ENCODE results near the gene AK4.

The AK4 gene

DNA sequence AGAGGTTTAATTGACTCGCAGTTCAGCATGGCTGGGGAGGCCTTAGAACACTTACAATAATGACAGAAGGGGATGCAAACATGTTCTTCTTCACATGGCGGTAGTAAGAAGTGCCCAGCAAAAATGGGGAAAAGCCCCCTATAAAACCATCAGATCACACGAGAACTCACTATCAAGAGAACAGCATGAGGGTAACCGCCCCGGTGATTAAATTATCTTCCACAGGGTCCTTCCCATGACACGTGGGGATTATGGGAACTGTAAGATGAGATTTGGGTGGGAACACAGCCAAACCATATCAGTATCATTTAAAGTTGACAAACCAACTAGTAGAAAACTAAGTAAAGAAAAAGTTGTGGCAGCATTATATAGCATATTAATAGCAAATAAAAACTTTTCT lies 90.0 kb downstream of the AK4 start:
- H3K4me3 ChIP-seq (ENCODE audit: low read depth in 1 of 2, low read length in 2 of 2): no peak overlapping the region

DNA sequence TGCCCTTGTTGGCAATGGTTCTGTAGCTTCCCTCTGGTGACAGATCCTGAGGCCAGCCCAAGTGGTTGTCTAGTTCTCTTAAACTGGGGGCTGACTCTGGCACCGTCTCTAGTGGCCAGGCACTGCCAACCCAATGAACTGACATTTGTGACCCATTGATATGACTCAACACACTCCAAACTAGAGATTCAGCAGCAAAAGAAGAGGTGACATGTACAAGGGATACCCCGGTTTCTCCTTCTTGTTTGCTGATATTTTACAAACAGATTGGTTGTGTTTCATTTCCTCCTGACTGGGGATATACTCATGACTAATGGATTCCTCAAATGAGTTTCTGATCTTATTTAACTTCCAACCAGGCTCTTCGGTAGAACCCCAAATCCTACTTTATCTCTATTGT lies 95.5 kb downstream of the AK4 start:
- no peaks in the 10 kb centered on the region for H3K27me3 ChIP-seq (ENCODE audit: control insufficient read depth in 1 of 2, insufficient read depth in 2 of 2, low read length in 2 of 2)
- no peaks in the 10 kb centered on the region for H3K36me3 ChIP-seq (ENCODE audit: insufficient read depth, low read length)
- H3K9ac ChIP-seq (ENCODE audit: low read length): no peak overlapping the region
- no peaks in the 10 kb centered on the region for H3K4me1 ChIP-seq (ENCODE audit: insufficient read depth, low read length)
- H3K4me3 ChIP-seq (ENCODE audit: low read depth in 1 of 2, low read length in 2 of 2): no peak overlapping the region
- no peaks in the 10 kb centered on the region for H3K9me3 ChIP-seq (ENCODE audit: low read length)
- no peak overlapping the region for H3K27ac ChIP-seq (ENCODE audit: low read depth, low read length)

More for the DNA sequence above, 90.0 kb downstream of the AK4 start:
- no peaks in the 10 kb centered on the region for H3K36me3 ChIP-seq (ENCODE audit: insufficient read depth, low read length)
- no peak overlapping the region for H3K27ac ChIP-seq (ENCODE audit: low read depth, low read length)
- H3K4me1 ChIP-seq (ENCODE audit: insufficient read depth, low read length): no peaks in the 10 kb centered on the region
- no peaks in the 10 kb centered on the region for H3K9me3 ChIP-seq (ENCODE audit: low read length)
- no peak overlapping the region for H3K9ac ChIP-seq (ENCODE audit: low read length)
- no peaks in the 10 kb centered on the region for H3K27me3 ChIP-seq (ENCODE audit: control insufficient read depth in 1 of 2, insufficient read depth in 2 of 2, low read length in 2 of 2)

DNA sequence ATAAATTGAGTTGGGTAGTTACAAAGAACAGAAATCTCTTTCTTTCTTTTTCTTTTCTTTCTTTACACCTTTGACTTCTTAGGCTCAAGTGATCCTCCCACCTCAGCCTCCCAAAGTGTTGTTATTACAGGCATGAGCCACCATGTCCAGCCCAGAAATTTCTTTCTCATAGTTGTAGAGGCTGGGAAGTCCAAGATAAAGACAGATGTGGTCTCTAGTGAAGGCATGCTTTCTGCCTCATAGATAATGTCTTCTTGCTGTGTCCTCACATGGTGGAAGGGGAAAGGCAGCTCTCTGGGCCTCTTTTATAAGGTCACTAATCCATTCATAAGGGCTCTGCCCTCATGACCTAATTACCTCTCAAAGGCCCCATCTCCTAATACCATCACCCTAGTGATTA lies 97.3 kb downstream of the AK4 start:
- Histone ChIP-seq H3K4me3 (ENCODE audit: low read depth in 1 of 2, low read length in 2 of 2) (no peak overlapping the region), H3K4me1 (ENCODE audit: insufficient read depth, low read length) (no peaks in the 10 kb centered on the region), H3K36me3 (ENCODE audit: insufficient read depth, low read length) (no peaks in the 10 kb centered on the region), H3K9me3 (ENCODE audit: low read length) (no peaks in the 10 kb centered on the region), H3K27me3 (ENCODE audit: control insufficient read depth in 1 of 2, insufficient read depth in 2 of 2, low read length in 2 of 2) (no peaks in the 10 kb centered on the region), H3K9ac (ENCODE audit: low read length) (no peak overlapping the region), H3K27ac (ENCODE audit: low read depth, low read length) (no peak overlapping the region)

DNA sequence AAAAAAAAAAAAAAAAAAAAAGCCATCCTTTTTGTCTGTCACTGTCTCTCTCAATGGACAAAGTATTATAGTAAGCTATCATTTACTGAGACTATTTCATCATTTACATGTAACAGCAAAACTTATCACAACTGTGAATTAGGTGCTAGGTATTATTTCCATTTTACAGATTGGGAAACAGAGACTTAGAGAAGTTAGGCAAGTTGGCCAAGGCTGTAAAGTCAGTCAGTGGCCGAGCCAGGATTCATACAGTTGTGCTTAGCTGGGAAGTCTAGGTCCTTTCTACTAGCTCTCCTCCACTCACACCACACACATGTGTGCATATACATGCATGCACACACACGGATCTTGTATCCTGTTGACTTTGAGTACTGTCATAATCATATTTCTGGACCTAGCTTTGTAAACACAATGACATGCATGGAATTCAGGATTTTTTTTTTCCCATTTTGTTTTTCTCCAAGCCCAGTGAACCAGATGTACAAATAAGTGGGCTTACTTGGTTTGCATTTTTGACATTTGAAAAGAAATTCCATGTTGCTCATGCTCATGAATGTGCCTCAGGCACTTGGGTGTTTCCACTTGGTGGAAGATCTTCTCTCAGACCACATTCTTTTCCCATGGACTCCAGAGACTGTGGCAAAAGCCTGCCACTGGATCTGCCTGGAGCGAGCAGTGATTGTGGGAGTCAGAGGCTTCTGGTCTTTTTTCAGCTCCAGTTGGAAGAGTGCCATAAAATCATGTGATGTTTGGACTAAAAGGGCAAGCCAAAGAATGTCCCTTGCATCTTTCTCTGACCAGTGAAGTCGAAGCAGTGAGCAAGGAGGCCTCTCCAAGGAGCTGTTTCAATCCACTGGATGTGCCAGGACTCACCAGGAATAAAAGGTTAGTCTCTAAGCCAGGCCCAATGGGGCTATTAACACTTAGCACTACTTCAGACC lies 99.7 kb downstream of the AK4 start:
- H3K9ac ChIP-seq (ENCODE audit: low read length): no peak overlapping the region
- no peaks in the 10 kb centered on the region for H3K4me1 ChIP-seq (ENCODE audit: insufficient read depth, low read length)

GRCh38 chr1:65250826-65251225 lies 102.8 kb downstream of the AK4 start:
- peaks cover 16% of the 10 kb centered on the region for H3K4me1 ChIP-seq (ENCODE audit: insufficient read depth, low read length)
- H3K9me3 ChIP-seq (ENCODE audit: low read length): no peaks in the 10 kb centered on the region
- H3K4me3 ChIP-seq (ENCODE audit: low read depth in 1 of 2, low read length in 2 of 2): no peak overlapping the region
- H3K27me3 ChIP-seq (ENCODE audit: control insufficient read depth in 1 of 2, insufficient read depth in 2 of 2, low read length in 2 of 2): no peaks in the 10 kb centered on the region
- no peak overlapping the region for H3K9ac ChIP-seq (ENCODE audit: low read length)
- no peaks in the 10 kb centered on the region for H3K36me3 ChIP-seq (ENCODE audit: insufficient read depth, low read length)
- H3K27ac ChIP-seq (ENCODE audit: low read depth, low read length): no peak overlapping the region

More for the DNA sequence above, 99.7 kb downstream of the AK4 start:
- no peak overlapping the region for H3K27ac ChIP-seq (ENCODE audit: low read depth, low read length)
- H3K9me3 ChIP-seq (ENCODE audit: low read length): no peaks in the 10 kb centered on the region
- H3K36me3 ChIP-seq (ENCODE audit: insufficient read depth, low read length): no peaks in the 10 kb centered on the region
- H3K27me3 ChIP-seq (ENCODE audit: control insufficient read depth in 1 of 2, insufficient read depth in 2 of 2, low read length in 2 of 2): no peaks in the 10 kb centered on the region
- no peak overlapping the region for H3K4me3 ChIP-seq (ENCODE audit: low read depth in 1 of 2, low read length in 2 of 2)

DNA sequence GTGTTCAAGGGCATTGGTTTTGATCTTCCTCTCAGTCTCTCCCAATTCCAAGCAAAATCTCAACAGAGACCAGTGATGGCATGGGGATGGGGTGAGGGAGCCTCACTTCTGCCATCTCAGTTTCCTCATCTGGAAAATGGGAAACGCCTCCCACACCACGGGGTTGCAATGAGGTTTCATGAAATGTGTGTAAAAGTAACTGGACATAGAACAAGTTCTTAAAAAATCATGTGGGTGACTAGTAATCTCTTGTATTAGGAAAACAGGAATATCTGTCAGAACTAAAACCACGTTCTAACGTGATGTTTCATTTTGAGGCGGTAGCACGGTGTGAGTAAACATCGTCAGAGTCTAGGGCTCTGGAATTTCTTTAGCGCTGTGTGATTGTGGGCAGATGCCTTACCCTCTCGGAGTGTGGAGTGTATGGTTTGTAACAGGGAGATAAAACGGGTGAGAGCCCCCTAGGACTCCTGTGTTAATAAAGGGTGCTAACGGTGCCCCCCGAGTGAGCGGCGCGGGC lies 105.9 kb downstream of the AK4 start:
- peak overlapping the region; percentile 31 to 55 for H3K4me3 ChIP-seq (ENCODE audit: low read depth in 1 of 2, low read length in 2 of 2)
- no peaks in the 10 kb centered on the region for H3K9me3 ChIP-seq (ENCODE audit: low read length)
- H3K9ac ChIP-seq (ENCODE audit: low read length): no peak overlapping the region
- H3K36me3 ChIP-seq (ENCODE audit: insufficient read depth, low read length): no peaks in the 10 kb centered on the region
- H3K4me1 ChIP-seq (ENCODE audit: insufficient read depth, low read length): peaks cover 16% of the 10 kb centered on the region
- no peaks in the 10 kb centered on the region for H3K27me3 ChIP-seq (ENCODE audit: control insufficient read depth in 1 of 2, insufficient read depth in 2 of 2, low read length in 2 of 2)
- H3K27ac ChIP-seq (ENCODE audit: low read depth, low read length): no peak overlapping the region

DNA sequence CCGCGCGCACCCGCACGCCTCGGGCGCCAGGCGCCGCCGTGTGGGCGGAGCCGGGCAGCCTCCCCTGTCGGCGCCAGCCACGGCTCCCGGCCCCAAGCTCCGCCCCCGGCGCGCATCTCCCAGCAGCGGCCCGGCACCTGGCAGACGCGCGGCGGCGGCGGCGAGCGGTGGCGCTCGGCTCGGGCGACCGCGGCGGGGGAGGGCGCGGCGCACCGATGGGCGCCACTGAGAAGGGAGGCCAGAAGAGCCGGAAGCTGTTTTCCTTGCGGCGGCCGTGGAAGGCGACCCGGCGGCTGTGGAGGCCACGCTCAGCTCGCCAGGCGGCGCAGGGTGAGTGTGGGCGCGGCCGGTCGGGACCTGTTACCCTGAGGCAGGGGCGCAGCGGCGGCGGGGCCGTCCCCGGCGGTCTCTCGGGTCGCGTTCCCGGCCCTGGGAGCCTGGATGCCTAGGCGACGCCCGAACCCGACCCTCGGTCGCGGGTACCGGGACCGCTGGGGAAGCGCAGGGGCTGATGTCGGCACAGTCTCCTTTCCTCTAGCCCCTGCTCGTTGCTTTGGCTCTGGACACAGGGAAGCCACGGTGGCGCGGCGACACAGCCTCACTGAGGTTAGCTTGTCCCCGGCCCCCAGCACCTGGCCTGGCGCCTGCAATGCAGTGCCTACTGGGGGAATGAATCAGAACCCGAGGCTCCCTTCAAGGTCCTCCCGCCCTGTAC lies 106.5 kb downstream of the AK4 start:
- no peaks in the 10 kb centered on the region for H3K27me3 ChIP-seq (ENCODE audit: control insufficient read depth in 1 of 2, insufficient read depth in 2 of 2, low read length in 2 of 2)
- H3K27ac ChIP-seq (ENCODE audit: low read depth, low read length): no peak overlapping the region
- peaks cover 16% of the 10 kb centered on the region for H3K4me1 ChIP-seq (ENCODE audit: insufficient read depth, low read length)
- H3K9me3 ChIP-seq (ENCODE audit: low read length): no peaks in the 10 kb centered on the region
- peak overlapping the region; percentile 55 to 64 for H3K4me3 ChIP-seq (ENCODE audit: low read depth in 1 of 2, low read length in 2 of 2)
- no peaks in the 10 kb centered on the region for H3K36me3 ChIP-seq (ENCODE audit: insufficient read depth, low read length)
- H3K9ac ChIP-seq (ENCODE audit: low read length): no peak overlapping the region

DNA sequence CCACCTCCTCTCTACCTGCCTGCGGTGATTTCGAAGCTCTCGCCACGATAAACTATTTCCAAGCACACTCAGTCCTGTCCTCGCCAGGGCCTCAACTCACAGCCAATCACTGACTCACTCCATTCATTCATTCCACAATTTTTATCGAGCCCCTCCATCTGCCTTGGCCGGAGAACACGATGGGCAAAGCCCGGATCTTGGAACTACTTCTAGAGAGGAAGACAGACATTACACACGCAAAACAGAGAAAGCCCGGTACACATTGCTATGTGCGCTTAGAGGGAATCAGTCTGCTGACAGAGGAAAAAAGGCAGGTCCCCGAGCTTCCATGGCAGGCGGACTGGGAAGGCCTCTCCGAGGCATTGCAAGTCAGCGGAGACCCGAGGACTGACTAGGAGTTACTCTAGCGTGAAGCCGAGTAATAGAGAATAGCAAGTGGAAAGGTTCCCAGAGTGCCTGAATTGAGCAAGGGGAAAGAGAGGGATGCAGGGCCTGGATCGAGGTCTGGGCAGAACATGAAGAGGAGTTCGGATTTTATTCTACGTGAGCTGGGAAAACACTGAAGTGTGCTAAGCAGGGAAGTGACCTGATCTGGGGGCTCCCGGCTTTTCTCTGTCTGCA lies 107.1 kb downstream of the AK4 start:
- H3K36me3 ChIP-seq (ENCODE audit: insufficient read depth, low read length): no peaks in the 10 kb centered on the region
- peaks cover 16% of the 10 kb centered on the region for H3K4me1 ChIP-seq (ENCODE audit: insufficient read depth, low read length)
- no peaks in the 10 kb centered on the region for H3K9me3 ChIP-seq (ENCODE audit: low read length)
- peak overlapping the region; percentile 54 to 64 for H3K4me3 ChIP-seq (ENCODE audit: low read depth in 1 of 2, low read length in 2 of 2)
- no peak overlapping the region for H3K9ac ChIP-seq (ENCODE audit: low read length)
- H3K27me3 ChIP-seq (ENCODE audit: control insufficient read depth in 1 of 2, insufficient read depth in 2 of 2, low read length in 2 of 2): no peaks in the 10 kb centered on the region
- H3K27ac ChIP-seq (ENCODE audit: low read depth, low read length): no peak overlapping the region

DNA sequence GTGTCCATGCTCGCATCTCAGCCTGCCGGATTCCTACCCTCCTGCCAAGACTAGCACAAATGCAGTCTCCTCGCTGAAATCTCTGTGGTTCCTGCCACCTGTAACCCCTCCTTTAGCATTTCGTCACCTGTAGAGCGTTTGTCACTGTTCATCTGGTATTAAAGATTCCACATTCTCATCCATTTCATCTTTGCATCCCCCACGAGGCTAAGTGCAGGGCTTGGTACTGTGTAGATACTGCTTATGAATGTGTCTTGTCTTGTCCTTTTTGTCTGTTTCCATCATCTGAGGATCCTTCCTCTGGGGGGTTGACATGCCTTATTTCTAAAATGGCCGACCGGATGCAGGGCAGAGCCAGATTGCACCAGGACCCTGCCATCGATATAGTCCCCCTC lies 107.7 kb downstream of the AK4 start:
- H3K36me3 ChIP-seq (ENCODE audit: insufficient read depth, low read length): no peaks in the 10 kb centered on the region
- peaks cover 16% of the 10 kb centered on the region for H3K4me1 ChIP-seq (ENCODE audit: insufficient read depth, low read length)
- no peaks in the 10 kb centered on the region for H3K9me3 ChIP-seq (ENCODE audit: low read length)
- H3K27ac ChIP-seq (ENCODE audit: low read depth, low read length): no peak overlapping the region
- H3K4me3 ChIP-seq (ENCODE audit: low read depth in 1 of 2, low read length in 2 of 2): peak overlapping the region in 1 of 2 donors; percentile 54
- no peaks in the 10 kb centered on the region for H3K27me3 ChIP-seq (ENCODE audit: control insufficient read depth in 1 of 2, insufficient read depth in 2 of 2, low read length in 2 of 2)
- no peak overlapping the region for H3K9ac ChIP-seq (ENCODE audit: low read length)

DNA sequence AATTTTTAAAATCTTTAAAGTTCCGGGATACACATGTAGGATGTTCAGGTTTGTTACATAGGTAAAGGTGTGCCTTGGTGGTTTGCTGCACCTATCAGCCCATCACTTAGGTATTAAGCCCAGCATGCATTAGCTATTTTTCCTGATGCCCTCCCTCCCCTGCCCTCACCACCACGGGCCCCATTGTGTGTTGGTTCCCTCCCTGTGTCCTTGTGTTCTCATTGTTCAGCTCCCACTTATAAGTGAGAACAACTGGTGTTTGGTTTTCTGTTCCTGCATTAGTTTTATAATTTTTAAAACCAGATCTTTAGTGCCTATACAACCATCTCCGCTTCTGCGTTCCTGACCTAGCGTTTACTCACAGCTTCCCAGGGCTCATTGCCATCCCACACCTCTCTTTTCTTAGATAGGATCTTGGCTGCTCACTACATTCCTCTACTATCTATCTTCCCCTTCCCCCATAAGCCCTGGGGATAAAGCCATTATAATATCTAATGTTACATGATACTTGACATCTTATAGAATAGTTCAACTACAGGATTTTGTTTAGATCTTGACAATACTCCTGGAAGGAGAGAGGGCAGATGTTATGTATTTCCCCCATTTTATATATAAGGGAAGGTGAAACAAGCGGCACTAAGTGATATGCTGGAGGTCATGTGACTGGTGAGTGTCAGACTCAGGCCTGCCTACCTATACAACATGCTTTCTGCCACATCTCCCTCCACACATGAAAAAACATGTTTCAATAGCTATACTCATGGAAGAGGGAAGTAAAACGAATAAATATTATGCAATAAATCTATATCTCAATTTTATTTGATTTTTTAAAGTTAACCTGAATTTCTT lies 109.1 kb downstream of the AK4 start:
- peaks cover 16% of the 10 kb centered on the region for H3K4me1 ChIP-seq (ENCODE audit: insufficient read depth, low read length)
- H3K9me3 ChIP-seq (ENCODE audit: low read length): no peaks in the 10 kb centered on the region
- no peaks in the 10 kb centered on the region for H3K27me3 ChIP-seq (ENCODE audit: control insufficient read depth in 1 of 2, insufficient read depth in 2 of 2, low read length in 2 of 2)
- H3K36me3 ChIP-seq (ENCODE audit: insufficient read depth, low read length): no peaks in the 10 kb centered on the region
- no peak overlapping the region for H3K27ac ChIP-seq (ENCODE audit: low read depth, low read length)
- no peak overlapping the region for H3K4me3 ChIP-seq (ENCODE audit: low read depth in 1 of 2, low read length in 2 of 2)
- no peak overlapping the region for H3K9ac ChIP-seq (ENCODE audit: low read length)

Data from muscle layer of colon (tissue), 2 donors.